Measurements from ENCODE around the gene EIF1B.

- TF ChIP-seq POLR2A (IDR thresholded peaks at IDR 0.05; ENCODE audit: low read depth, low read length): no peak
- no peak for TF ChIP-seq YY1 (IDR thresholded peaks at IDR 0.05; ENCODE audit: low read depth, low read length)
These were observed 26.6 kb downstream of the EIF1B start for GRCh38 chr3:40336101-40336500.

Measured in GM12878 (cell line).